HG02763 (cell line): Measurements from ENCODE around the gene SLC15A2.
"Not testable (repeated sequence)": the region's sequence is repeated elsewhere in the genome, so short reads cannot be mapped to it uniquely, and the experiment has no call there.

Experiments
- ATAC-seq: cut with Tn5 transposase; IDR thresholded peaks from one replicate; pipeline ENCODE4 v1.9.1; 2021; ENCODE audit warnings: mild to moderate bottlenecking, moderate library complexity; ENCODE audit not compliant: unreplicated experiment

Gene SLC15A2

GRCh38 chr3:121894301-121894990 lies at the start of gene SLC15A2:
Gene SLC15A2, plus strand, starts transcription at chr3:121894401. Its CDS starts 76 bp downstream, at chr3:121894477.
- ATAC-seq: no peak

- ATAC-seq: no peak
Observed at GRCh38 chr3:121844892-121845291, 49.3 kb upstream of the SLC15A2 start.

- no peak for ATAC-seq
Observed at GRCh38 chr3:121852256-121852655, 41.9 kb upstream of the SLC15A2 start.

- no peak for ATAC-seq
Observed at GRCh38 chr3:121855555-121855954, 38.6 kb upstream of the SLC15A2 start.

GRCh38 chr3:121857778-121858177 lies 36.4 kb upstream of the SLC15A2 start:
- ATAC-seq: not testable (repeated sequence)

GRCh38 chr3:121863247-121863646 lies 31.0 kb upstream of the SLC15A2 start:
- not testable (repeated sequence) for ATAC-seq

GRCh38 chr3:121863801-121864200 lies 30.4 kb upstream of the SLC15A2 start:
- ATAC-seq: no peak

- no peak for ATAC-seq
Observed at GRCh38 chr3:121869736-121870135, 24.5 kb upstream of the SLC15A2 start.

- ATAC-seq: no peak
Observed at GRCh38 chr3:121870717-121871116, 23.5 kb upstream of the SLC15A2 start.

GRCh38 chr3:121871430-121871829 lies 22.8 kb upstream of the SLC15A2 start:
- ATAC-seq: no peak

GRCh38 chr3:121878411-121878810 lies 15.8 kb upstream of the SLC15A2 start:
- no peak for ATAC-seq

GRCh38 chr3:121883507-121883906 lies 10.7 kb upstream of the SLC15A2 start:
- ATAC-seq: no peak

- ATAC-seq: no peak
Observed at GRCh38 chr3:121885386-121885785, 8.8 kb upstream of the SLC15A2 start.

GRCh38 chr3:121895121-121895520 lies 920 bp downstream of the SLC15A2 start:
- no peak for ATAC-seq

- no peak for ATAC-seq
Observed at GRCh38 chr3:121895736-121896135, 1.5 kb downstream of the SLC15A2 start.

GRCh38 chr3:121896823-121897222 lies 2.6 kb downstream of the SLC15A2 start:
- no peak for ATAC-seq

- ATAC-seq: no peak
Observed at GRCh38 chr3:121897296-121897695, 3.1 kb downstream of the SLC15A2 start.

GRCh38 chr3:121913305-121913990 lies 19.2 kb downstream of the SLC15A2 start:
- ATAC-seq: no peak

GRCh38 chr3:121914081-121914998 lies 20.1 kb downstream of the SLC15A2 start:
- ATAC-seq: no peak

- no peak for ATAC-seq
Observed at GRCh38 chr3:121916189-121916588, 22.0 kb downstream of the SLC15A2 start.

GRCh38 chr3:121918779-121919483 lies 24.7 kb downstream of the SLC15A2 start:
- no peak for ATAC-seq
